CD4-positive, alpha-beta T cell treated with Interleukin-21 for 1 hour (primary cell): ENCODE data around the gene CTPS1.

Experiments
- DNase-seq: peaks from one replicate; pipeline ENCODE4 v3.0.0-alpha.2; 2020

CTPS1 gene

DNA sequence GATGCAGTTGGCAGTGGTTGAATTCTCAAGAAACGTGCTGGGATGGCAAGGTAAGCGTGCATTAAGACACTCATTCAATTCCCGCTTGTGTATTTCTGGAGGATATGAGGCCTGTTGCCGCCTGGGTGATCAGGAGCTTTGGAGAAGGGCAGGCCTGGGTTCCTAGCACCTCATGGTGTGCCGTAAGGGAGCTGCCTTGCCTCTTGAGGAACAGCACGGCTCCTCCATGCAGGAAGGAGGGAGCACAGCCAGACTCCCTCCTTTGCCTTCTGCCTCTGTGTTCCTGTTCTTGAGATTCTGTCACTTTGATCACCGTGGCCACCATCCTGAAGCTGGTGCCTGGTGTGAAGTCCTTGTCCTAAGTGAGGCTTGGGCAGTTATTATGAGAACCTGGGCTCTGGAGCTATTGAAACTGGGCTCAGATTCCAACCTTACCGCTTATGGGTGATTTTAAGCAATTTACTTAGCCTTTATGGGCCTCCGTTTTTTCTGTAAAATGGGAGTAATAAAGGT is 23.7 kb downstream of the CTPS1 start:
- DNase-seq = no peak

DNA sequence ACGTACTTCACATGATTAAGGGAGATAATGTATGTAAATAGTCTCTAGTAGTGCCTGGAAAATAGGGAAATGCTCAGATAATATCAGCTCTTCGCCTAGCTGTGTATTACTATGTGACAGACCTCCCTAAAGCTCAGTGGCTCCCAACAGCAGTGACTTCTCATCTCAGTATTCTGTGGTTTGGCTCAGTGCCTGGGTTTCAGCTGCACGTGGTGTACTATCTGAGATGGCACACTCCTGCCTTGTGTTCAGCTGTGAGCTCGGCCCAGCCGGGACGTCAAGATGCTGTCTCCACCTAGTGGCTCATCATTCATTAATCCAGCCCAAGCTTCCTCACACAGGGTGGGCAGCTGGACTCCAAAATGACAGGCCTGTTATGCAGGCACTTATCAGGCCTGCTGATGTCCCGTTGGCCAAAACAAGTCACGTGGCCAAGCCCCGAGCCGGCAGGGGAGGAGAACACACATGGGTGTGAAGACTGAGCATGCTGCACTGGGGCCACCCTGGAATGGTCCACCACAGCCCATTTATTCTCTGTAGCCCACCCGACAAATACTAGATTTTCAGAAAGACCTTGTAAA is 24.2 kb downstream of the CTPS1 start:
- DNase-seq = peak; percentile 86

DNA sequence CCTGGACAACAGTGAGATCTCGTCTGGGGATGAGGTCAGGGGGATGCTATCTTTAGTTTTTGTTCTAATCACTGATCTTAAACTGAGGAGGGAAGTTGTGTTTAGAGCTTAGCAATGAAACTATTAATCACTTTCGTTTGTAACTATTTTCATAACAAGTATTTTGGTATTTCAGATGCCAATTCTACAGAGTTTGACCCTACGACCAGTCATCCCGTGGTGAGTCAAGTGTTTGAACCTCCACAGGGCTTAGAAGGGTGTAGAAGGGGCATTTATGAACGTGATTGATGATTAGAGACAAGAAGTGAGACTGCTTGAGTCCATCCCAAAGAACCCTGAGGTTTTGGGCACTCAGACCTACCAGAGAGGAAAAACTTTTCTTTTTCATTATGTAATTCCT is 26.4 kb downstream of the CTPS1 start:
- DNase-seq = no peak

DNA sequence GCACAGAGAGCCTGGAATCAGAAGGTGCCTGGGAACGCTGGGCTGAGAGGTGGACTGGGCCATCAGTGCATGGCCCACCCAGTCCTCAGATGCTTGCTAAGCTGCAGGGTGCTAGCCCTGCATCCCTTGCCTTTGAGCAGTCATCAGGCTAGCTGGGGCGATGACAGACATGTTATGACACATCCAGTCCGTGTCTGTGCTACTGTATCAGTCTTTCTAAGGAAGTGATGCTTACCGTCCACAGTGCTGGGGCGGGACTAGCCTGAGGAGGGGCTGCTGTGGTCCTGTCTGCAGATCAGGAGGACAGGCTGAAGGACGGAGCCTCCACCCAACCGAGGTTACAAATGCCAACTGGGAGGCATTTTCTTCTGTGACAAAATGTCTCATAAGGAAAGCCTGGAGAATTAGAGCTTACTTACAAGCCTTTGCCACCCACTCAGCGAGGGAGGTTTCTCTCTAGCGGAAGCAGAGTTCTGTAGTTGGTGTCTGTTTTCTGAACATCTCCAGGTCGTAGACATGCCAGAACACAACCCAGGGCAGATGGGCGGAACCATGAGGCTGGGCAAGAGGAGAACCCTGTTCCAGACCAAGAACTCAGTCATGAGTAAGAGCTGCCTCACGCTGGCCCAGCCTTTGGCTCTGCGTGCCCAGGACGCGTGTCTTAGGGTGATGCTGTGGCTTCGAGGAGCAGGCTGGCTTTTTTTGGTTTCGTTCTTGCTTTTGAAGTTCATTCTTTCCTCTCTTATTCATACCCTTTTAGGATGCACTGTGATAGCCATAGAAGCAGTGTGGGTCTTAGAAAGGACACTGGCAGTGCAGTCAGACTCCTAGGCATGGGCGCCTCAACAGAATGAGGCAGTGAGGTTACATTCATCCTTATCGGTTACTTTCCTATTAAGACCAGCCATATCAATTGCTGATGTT is 27.7 kb downstream of the CTPS1 start:
- no peak for DNase-seq

DNA sequence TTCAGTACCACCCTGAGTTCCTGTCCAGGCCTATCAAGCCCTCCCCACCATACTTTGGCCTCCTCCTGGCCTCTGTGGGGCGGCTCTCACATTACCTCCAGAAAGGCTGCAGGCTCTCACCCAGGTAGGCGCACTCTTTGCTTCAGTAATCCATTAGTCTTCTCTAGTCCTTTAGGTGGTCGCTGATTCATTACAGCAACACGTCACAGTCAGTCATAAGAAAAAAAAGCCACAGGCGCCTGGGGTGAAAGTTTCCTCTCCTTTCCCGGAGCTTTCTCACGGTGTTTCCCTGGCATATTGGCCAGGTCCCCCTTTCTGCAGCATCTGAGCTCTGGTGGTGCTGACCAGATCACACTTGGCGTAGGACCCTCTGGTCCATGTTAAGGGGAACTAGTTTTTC is 30.0 kb downstream of the CTPS1 start:
- DNase-seq = no peak

DNA sequence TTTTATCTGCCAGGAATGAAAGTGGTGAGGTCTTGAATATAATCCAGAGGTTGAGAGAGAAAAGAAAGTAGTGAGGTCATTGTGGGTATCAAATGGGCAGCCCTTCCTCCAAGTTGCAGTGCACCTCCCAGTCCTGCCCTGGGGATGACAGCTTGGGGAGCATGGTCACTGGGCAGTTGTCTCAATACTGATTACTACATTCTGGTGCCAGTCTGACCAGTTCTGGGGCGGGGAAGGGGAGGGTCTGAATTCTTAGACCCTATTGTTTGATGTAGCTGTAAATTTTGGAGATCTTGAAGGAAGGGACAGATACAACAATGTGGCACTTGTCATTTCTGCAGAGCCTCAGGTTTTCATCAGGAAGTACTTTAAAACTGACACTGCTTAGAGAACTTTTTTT is 30.8 kb downstream of the CTPS1 start:
- DNase-seq = no peak

DNA sequence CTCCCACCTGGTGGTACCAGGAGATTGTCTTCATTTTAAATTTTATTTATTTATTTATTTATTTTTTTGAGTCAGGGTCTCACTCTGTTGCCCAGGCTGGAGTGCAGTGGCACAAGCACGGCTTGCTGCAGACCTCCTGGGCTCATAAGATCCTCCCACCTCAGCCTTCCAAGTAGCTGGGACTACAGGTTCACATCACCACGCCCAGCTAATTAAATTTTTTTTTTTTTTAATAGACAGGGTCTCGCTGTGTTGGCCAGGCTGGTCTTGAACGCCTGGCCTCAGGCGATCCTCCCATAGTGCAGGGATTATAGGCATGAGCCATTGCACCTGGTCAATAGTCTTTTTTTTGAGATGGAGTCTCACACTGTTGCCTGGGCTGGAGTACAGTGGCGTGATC is 33.5 kb downstream of the CTPS1 start:
- no peak for DNase-seq

DNA sequence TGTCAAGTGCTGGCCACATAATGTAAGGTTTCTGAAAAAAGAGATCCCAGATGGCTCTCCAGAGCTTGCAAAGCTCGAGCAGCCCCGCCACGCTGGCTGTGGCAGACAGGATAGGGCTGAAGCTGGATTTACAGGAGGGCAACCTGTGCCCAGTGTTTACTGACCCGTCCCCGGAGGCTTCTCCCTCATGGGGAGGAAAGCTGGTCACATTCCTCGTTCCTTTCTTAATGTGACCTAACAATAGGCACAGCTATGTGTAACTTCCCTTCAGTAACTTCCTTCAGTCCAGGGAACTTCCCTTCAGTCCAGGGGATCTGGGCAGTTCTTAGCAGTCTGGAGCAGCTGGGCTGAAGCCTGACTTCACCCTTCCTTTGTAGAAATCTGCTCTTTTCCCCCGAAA is 34.3 kb downstream of the CTPS1 start:
- no peak for DNase-seq

DNA sequence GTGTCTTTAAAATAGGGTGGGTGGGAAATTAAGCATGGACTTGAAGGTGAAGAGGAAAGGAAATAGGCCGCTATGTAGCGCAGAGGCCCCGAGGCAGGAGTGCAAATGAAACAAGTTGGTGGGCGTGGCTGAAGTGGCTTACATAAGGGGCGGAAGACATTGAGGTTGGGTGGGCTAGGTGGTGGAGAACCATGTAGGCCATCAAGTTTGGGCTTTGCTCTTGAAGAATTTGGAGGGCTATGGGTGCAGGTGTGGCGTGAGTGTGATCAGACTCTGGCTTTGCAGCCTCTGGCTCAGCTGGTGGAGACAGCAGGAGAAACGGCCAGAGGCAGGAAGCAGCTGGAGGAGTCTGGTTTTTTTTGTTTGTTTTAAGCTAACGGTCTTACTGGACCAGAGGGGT is 35.4 kb downstream of the CTPS1 start:
- no peak for DNase-seq

DNA sequence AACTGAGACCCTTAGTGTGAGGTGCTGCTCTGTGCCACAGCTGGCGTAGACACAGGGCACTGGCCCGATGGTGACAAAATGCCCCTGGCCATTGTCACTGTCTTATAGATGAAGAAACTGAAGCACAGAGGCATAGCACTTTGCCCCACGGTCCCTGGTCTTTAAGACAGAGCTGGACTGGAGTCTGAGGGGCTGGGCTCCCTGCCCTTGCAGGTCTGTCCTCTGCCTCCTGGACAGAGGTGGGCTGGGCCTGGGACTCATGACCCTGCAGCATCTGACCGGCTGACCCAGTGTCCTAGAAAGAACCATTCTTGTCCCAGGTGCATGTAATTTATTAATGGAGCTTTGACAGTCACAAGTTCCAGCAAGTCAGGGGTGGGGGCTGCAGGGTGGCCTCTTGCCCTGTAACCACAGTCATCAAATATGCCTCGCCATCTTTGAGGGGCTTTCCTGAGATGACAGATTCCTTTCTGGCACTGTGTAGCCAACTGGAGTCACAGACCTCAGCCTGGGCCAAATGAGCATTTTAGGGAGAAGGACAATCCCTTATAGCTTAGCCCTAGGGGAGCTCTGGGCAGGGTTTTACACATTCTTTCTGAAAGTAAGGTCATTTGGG is 35.9 kb downstream of the CTPS1 start:
- DNase-seq = no peak

DNA sequence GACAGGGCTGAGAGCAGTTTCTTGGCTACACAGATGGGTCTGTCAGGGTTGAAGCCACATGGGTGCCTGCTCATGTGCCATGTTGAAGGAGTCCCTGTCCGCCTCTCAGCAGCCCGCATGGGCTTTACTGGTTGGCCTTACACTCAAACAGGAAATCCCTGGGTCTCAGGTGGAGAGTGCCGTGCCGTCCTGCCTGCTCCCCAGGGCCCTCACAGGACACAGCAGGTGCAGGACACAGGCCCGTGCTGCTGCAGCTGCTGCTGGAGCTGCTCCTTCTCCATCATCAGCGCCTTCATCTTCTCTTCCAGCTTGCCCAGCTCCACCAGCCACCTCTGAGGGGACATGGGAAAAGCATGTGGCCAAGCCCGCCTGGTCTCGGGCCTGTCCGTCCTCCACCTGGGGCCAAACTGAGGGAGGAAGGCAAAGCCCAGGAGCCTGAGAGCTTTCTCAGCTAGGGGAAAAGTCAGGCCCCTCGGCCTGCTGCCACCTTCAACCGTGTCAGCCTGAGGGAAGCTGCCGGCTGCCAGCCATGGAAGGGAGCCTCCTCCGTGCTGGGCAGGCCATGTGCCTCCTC is 36.5 kb downstream of the CTPS1 start:
- DNase-seq = no peak

DNA sequence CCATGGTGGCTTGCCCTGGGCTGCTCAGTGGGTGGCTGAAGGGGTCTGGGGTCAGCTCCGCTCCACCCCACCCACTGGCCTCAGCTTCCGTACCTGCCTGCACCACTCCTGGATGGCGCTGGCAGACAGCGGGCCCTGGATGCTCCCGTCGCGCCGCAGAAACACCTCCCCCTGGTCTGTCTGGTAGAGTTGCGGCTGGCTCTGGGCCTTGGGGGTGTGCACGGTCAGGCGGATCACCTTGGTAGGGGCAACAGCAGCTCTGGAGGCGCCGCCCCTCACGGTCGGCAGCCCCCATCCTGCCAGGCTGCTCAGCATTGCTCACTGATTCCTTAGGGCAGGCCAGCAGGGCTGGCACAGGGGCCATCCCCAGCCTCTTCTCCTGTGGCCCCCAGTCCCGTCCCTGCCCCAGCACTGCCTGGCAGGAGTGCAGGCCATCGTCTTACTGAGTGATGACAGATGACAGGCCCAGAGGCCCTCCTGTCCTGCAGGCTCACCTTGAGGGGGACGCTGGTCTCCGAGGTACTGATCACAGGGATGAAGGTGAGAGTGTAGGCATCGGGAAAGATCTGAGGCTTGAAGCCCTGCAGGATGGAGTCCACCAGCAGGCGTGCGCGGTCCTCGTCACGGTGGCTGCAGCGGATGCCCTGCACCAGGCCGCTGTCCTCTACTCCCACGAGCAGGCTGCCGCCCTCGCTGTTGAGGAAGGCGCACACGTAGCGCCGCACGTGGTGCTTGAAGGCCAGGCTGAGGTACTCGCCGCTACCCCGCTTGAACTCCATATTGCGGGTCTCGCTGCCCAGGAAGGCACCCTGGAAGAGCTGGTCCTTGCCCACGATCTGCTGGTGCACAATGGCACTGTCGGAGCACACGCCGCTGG is 37.9 kb downstream of the CTPS1 start:
- no peak for DNase-seq

DNA sequence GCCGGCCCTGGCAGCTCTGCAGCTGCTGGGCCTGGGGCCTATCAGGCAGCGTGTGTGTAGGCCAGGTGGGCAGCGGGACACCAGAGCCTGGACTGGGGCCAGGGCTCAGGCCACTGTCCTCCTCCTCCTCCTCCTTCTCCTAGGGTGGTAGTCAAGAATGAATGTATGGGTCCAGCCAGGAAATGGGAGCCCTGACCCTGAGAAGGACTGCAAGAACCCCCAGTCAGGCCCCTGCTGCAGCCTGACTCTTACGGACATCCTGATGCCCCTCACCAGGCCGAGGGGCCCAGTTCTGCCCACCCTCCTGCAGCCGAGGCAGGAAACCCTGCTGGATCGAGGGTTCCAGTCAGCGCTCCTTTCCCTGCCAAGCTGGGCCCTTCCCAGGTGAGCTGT is 38.5 kb downstream of the CTPS1 start:
- DNase-seq = no peak

DNA sequence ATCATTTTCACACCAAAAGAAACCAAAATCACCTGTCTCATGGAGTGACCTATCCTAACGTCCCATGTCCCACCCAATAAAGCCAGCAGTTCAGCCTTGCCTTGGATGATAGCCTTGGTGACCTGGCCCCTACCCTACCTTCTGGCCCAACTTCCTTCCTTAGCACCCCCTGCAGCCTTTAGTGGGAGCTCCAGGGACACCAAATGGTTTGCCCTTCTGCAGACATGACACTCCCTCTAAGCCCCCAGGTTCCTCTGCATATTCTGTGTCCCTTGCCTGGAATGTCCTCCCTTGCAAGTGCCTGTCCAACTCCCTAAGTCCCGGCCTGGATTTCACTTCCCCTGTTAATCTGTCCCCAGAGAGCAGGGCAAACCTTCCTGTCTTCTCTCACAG is 39.9 kb downstream of the CTPS1 start:
- no peak for DNase-seq

DNA sequence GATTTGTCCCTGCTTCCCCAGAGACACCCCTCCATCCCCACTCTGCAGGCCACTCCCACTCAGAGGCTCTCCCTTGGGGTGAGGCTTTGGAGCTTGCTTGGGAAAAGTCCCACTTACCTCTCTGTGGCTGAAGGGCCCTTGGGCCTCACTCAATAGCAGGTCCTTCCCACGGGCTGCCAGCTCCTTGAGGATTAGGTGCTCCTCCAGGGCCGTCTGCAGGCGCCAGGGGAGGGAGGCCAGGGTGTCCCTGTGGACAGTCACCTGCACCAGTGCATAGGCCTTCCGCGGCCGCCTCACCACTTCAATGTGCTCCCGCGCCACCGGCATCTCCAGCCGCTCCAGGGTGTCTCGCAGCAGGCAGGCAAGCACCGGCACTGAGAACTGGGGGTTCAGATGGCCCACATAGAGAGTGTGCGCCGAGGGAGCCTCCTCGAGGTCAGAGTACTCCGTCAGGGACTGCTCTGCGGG is 40.6 kb downstream of the CTPS1 start:
- DNase-seq = no peak

DNA sequence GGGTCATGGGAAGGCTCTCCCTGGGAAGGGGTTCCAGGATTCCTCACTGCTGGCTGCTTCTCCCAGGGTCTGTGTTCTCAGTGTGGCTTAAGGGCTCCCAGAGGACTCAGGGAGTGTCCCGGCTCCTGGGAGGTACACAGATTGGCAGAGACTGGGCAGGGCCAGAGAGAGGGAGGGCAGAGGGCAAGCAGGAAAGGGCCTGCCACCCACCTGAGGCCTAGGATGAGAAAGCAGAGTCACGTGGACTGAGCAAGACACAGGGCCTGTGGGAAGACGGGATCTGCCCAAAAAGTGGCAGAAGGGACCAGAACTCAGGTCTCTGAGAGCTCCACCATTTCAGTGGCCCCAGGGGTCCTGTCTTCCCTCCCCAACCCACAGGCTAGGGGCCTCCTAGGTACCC is 41.2 kb downstream of the CTPS1 start:
- DNase-seq = no peak

DNA sequence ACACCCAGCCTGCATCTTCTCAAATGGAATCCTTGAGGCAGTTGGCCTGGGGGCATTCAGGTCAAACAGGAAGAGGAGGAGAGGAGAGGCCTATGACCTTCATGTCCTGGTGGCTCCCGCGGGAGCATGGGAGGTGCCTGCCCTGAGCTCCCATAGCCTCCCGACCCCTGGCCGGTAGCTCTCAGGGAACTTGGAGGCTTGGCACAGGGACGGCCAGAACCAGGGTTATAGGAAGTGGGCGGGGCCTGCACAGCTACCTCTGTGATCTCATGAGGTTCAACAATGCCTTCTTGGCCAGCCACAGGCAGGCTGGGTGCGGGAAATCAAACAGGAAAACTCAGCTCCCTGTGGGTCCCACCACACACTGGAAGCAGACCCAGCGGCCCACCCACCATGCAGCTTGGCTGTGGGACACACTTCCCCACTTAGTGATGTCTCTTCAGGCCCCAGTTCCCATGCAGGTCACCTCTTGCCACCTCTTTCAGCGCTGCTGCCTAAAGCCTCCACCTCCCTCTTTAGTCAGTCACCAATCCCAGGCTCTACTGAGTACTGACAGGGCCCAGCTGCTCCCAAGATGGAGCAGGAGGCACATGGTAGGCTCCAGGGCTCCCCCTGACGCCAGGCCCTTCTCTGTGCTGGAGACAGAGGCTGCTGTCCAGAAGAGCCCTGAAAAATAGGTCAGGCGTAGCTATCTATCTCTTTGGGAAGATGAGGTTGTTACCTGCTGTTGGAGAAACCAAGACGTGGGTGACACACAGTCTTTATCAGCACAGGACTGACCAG is 42.2 kb downstream of the CTPS1 start, which contains the start of gene SLFNL1:
Gene SLFNL1 (minus strand): TSS at position 200 of the 783 bp plus-strand sequence. CDS start 1,065 bp downstream, outside the sequence.
- no peak for DNase-seq

DNA sequence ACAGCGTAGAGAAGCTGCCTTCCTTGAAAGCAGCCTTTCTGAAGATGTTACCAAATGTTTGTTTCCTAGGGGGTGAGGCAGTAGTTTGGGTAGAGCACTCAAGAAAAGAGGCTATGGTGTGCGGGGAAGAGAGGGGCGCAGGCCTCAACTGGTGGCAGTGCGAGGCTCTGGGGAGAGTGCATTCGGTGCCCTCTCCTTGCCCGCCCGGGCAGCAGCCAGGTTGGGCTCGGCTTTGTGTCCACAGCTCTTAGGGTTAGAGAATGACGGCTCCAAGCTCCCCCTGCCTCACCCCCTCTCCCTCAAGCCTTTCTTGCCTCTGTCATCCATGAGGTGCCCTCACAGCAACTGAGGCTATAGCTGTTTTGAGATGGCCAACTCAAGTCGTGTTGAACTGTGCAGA is 42.9 kb downstream of the CTPS1 start:
- DNase-seq = no peak

DNA sequence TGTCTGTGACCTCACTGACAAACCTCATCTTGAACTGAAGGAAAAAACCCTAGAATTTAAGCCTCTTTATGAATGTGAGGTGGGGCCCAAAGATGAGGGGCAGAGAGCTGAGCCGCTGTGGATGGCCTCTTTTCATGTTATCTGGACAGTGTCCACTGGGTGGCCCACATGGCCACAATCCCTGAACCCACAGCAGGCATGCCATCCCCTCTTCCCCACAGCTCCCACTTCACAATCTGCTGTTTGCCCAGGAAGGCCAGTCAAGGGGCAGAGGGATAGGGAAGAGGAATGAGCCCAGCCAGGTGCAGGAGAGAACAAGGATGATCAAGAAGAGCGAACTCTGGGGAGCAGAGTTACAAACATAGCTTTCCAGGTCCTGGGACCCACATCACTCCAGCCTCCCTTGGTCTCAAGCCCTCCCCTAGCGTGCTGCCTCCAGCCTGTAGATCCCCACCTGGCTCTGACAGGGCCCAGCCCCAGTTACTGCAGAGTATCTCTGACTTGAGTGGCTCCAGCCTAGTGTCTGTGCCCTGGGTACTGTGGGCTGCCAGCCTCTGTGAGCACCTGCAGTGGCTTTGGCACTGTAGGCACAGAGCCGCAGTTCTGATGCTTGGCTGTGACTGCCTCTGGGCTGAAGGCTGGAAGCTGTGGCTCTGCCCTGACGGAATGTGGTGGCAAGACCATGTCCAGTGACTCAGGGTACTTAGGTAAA is 43.9 kb downstream of the CTPS1 start:
- no peak for DNase-seq

DNA sequence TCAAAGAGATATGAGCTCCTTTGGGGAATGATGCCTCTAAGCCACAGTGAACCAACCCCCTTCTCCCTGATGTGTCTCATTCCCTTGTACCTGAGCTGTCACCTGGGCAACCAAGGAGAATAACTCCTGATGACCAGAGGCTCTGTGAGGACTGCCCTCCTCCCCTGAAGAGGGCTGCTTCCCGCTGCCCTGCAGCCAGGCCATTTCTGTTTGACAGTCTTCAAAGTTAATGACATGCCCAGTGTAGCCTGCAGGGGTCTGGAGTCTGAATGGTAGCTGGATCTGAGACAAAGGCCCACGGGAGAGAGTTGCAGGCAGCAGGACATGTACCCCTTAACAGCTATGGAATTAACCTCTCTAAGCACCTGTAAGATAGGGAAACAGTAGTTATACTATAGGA is 45.5 kb downstream of the CTPS1 start:
- DNase-seq = no peak
